WI38 (cell line): ENCODE results near the gene NFIX.

ENCODE experiments used
- H3K4me3 ChIP-seq: 2 replicates; pipeline ENCODE4 v1.5.1; 2011; ENCODE audit warnings: low read depth, mild to moderate bottlenecking, control low read depth, low read length
- TF ChIP-seq, protein P1 (sequence below): IDR thresholded peaks from 2 replicates; pipeline ENCODE4 v1.5.1; 2012; ENCODE audit warnings: low read depth, mild to moderate bottlenecking, control low read depth, low read length

Gene NFIX

GRCh38 chr19:12994701-12995595 lies at the start of gene NFIX:
Gene NFIX, plus strand, starts transcription at chr19:12995475. Its CDS starts 363 bp downstream, at chr19:12995838.
- TF ChIP-seq, protein P1, sequence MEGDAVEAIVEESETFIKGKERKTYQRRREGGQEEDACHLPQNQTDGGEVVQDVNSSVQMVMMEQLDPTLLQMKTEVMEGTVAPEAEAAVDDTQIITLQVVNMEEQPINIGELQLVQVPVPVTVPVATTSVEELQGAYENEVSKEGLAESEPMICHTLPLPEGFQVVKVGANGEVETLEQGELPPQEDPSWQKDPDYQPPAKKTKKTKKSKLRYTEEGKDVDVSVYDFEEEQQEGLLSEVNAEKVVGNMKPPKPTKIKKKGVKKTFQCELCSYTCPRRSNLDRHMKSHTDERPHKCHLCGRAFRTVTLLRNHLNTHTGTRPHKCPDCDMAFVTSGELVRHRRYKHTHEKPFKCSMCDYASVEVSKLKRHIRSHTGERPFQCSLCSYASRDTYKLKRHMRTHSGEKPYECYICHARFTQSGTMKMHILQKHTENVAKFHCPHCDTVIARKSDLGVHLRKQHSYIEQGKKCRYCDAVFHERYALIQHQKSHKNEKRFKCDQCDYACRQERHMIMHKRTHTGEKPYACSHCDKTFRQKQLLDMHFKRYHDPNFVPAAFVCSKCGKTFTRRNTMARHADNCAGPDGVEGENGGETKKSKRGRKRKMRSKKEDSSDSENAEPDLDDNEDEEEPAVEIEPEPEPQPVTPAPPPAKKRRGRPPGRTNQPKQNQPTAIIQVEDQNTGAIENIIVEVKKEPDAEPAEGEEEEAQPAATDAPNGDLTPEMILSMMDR: no peak

DNA sequence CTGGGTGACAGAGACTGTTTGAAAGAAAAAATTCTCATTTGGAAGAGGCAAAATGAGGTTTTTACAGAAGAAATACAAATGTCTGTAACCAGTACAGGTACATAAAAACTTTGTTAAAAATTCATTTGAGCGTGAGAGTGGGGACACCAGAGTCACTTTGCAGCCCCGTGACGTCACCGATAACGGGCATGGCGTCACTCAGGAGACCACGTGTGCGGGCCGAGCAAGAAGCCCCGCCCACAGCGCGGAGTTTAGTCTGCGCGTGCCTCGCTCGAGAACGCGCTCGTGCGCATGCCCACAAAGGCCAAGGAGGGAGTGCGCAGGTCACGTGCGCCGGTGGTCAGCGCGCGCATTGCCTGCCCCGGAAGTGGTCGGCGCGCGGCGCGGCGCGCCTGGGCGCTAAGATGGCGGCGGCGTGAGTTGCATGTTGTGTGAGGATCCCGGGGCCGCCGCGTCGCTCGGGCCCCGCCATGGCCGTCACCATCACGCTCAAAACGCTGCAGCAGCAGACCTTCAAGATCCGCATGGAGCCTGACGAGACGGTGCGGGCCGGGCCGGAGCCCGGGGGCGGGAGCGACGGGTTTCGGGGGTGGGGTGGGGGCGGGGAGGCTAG lies 49.7 kb upstream of the NFIX start, which contains the start of gene RAD23A:
RAD23A (plus strand) TSS at position 384 of the 613 bp plus-strand sequence; CDS start at position 471, 87 bp downstream.
- TF ChIP-seq, protein P1: no peak
- H3K4me3 ChIP-seq: peak within 1 kb of the TSS; percentile 75

More at GRCh38 chr19:12994701-12995595, at the start of gene NFIX:
- H3K4me3 ChIP-seq: peak within 1 kb of the TSS; percentile 68

DNA sequence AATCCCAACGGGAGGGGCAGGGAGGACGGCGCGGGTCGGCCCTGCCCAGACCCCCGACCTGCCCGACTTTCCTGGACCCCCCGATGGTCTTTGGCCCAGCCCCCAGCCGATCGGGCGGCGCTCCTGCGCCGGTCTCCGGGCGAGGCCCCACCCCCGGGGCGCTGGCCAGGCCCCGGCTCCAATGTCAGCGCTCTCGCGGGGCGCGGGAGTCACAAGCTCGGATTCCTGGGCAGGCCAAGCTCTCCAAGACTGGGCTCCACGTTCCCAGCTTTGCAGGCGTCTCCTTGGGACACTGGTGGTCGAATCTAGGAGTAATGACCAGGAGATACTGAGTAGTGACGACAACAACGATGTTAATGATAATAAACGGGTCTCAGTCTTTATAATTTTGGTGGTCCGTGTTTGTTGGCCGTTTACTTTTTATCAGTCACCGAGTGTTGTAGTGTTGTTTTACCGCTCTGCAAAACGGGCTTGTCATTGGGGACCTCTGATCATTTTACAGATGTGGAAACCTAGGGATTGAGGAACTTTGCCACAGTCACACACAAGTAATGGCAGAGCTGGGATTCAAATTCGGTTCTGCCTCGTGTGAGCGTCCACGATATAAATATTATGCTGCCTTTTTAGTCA lies 49.1 kb upstream of the NFIX start:
- TF ChIP-seq, protein P1: no peak
- peak overlapping the region; percentile 75 for H3K4me3 ChIP-seq

DNA sequence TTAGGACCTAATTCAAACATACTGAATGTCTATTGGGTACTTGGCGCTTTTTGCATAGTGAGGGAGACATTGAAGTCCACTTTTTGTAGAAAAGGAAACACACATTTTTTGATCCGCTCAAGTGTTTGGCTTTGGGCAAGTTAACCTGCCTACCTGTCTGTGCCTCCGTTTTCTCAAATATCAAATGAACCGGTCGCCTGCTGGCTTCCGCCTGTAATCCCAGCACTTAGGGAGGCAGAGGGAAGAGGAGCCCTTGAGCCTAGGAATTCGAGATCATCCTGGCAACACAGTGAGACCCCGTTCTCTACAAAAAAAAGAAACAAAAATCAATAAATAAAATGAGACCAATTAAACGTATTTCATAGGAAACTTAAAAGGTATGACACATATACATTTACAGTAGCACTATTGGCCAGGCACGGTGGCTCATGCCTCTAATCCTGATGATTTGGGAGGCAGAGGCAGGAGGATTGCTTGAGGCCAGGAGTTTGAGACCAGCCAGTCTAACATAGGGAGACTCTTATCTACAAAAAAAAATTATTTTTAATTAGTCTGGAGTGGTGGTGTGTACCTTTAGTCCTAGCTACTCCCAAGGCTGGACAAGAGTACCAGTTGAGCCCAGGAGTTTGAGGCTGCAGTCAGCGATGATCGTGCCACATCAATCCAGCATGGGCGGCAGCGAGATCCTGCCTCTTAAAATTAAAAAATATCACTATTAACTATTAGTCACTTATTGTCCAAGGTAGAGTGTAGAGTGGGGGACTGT lies 48.4 kb upstream of the NFIX start:
- TF ChIP-seq, protein P1: no peak
- H3K4me3 ChIP-seq: peak overlapping the region; percentile 75

DNA sequence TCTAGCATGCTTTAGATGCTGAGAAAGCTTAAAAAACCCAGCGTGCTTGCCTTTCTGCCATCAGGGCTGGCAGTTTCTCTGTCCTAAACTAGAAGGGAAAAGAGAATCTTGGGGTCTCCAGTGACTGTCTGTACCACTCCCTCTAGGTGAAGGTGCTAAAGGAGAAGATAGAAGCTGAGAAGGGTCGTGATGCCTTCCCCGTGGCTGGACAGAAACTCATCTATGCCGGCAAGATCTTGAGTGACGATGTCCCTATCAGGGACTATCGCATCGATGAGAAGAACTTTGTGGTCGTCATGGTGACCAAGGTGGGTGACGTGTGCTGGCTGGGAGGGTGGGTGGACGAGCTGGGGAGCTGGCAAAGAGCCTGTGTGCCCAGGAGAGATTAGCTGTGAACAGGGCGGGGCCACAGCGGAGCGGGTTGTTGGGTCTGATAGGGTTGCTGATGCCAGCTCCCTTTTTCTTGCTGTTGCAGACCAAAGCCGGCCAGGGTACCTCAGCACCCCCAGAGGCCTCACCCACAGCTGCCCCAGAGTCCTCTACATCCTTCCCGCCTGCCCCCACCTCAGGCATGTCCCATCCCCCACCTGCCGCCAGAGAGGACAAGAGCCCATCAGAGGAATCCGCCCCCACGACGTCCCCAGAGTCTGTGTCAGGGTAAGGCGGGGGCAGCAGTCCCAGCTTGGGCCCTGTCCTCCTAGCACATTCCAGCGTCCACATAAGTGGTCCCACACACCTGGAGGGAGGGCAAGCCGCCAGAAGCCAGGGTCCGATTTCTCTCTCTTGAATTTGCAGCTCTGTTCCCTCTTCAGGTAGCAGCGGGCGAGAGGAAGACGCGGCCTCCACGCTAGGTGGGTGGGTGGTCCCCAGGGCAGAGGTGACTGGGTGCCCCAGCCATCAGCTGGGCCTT lies 47.3 kb upstream of the NFIX start:
- no peak overlapping the region for H3K4me3 ChIP-seq
- TF ChIP-seq, protein P1: no peak

- no peak overlapping the region for H3K4me3 ChIP-seq
- TF ChIP-seq, protein P1: no peak
Measured at GRCh38 chr19:12948612-12949362, 46.5 kb upstream of the NFIX start.
